Measurements from ENCODE around the gene GANAB.

- TF ChIP-seq CTCF (IDR thresholded peaks at IDR 0.05) (no peak), POLR2A (IDR thresholded peaks at IDR 0.05) (no peak)
These were observed 38.7 kb downstream of the GANAB start for GRCh38 chr11:62607714-62608113.

Data from upper lobe of left lung (tissue), 4 donors.